ENCODE measurements around the gene DOCK4.

DNA sequence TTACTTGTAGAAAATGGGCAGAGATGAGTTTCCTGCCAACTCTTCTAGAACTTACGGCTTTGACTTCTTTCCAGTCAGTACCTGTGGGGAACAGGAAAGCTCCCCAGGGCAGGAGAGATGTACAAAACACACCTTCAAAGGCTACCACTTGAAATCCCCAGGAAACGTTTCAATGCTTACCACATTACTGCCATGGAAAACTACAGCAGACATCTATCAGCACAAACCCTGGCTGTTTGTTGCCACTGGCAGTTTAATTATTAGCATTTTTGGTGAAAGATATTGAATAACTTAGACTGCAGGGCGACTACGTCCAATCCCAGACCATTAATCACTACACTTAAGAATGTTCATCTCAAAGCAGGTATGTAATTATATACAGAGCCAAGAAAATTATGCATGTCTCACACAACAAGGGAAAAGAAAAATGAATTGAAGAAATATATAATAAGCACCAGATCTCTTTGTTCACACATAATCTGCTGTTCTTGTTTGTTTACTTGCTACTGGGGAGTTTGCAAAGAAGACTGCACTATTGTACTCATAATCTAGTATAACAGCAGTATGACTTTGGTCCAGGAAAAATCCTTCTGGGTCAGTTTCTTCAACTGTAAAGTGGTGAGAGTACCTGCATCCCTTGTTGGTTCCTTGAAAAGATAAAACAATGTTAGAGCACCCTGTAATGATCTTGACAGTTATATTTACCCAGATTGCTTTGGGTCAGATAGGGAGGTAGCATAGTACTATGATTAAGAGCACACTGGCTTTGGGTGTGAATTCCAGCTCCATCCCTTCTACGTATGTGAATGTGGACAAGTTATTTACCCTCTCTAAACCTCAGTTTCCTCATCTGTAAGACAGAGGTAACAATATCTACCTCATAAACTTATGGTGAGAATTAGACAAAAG is 138.3 kb downstream of the DOCK4 start:
- TF ChIP-seq, protein P1, sequence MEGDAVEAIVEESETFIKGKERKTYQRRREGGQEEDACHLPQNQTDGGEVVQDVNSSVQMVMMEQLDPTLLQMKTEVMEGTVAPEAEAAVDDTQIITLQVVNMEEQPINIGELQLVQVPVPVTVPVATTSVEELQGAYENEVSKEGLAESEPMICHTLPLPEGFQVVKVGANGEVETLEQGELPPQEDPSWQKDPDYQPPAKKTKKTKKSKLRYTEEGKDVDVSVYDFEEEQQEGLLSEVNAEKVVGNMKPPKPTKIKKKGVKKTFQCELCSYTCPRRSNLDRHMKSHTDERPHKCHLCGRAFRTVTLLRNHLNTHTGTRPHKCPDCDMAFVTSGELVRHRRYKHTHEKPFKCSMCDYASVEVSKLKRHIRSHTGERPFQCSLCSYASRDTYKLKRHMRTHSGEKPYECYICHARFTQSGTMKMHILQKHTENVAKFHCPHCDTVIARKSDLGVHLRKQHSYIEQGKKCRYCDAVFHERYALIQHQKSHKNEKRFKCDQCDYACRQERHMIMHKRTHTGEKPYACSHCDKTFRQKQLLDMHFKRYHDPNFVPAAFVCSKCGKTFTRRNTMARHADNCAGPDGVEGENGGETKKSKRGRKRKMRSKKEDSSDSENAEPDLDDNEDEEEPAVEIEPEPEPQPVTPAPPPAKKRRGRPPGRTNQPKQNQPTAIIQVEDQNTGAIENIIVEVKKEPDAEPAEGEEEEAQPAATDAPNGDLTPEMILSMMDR (conservative IDR thresholded peaks at IDR 0.05; ENCODE audit: low read length): no peak
- no peak for TF ChIP-seq EZH2phosphoT487 (IDR thresholded peaks at IDR 0.05; ENCODE audit: borderline replicate concordance)
